Testis (tissue), 2 donors: ENCODE data around the gene DOK5.

Experiments
- CTCF ChIP-seq, 3 experiments: fragments of 450-650 bp in 2 of 3; fragments of 200-600 bp in 1 of 3; sonication (generic) in 1 of 3; IDR thresholded peaks; one replicate each; pipeline ENCODE4 v1.5.1; 2016 to 2019; ENCODE audit warnings: antibody characterized with exemption in 3 of 3, mild to moderate bottlenecking in 2 of 3, moderate library complexity in 1 of 3
- POLR2A ChIP-seq: fragments of 450-650 bp; IDR thresholded peaks from one replicate; pipeline ENCODE4 v1.6.1; 2017; ENCODE audit warnings: antibody characterized with exemption, mild to moderate bottlenecking, moderate library complexity

- TF ChIP-seq CTCF (IDR thresholded peaks at IDR 0.05): no peak
- TF ChIP-seq POLR2A: no peak
Measured at GRCh38 chr20:54514028-54514607, 38.7 kb downstream of the DOK5 start.
